Natural killer cell (primary cell): ENCODE measurements around the gene FHIT. TPM values are rescaled to one million over a fixed set of nuclear protein-coding genes. Genes with fewer than 3 reads are reported as not detected.

ENCODE experiments used
- ATAC-seq, 3 donors: fragments of 150-1000 bp in 2 of 3; fragments of 200-7000 bp in 1 of 3; cut with Tn5 transposase; 1 replicate in 1 of 3; 2 replicates in 2 of 3; pipeline ENCODE4 v1.10.0; 2021; ENCODE audit warnings: mild to moderate bottlenecking in 2 of 3, moderate library complexity in 2 of 3
- DNase-seq, 2 donors: peaks; one replicate each; pipeline versions ENCODE4 v3.0.0 to v3.0.0-alpha.2; 2013 to 2021; ENCODE audit warnings: mixed read lengths in 1 of 2
- H3K27ac ChIP-seq: one replicate; pipeline ENCODE4 v1.5.1; 2013; ENCODE audit warnings: mild to moderate bottlenecking, low read length
- H3K27me3 ChIP-seq: one replicate; pipeline ENCODE4 v1.6.1; 2013; ENCODE audit warnings: low read length; ENCODE audit not compliant: control insufficient read depth, insufficient read depth
- H3K36me3 ChIP-seq: one replicate; pipeline ENCODE4 v1.6.1; 2013; ENCODE audit warnings: low read length; ENCODE audit not compliant: control insufficient read depth, insufficient read depth
- H3K4me1 ChIP-seq: one replicate; pipeline ENCODE4 v1.6.1; 2013; ENCODE audit warnings: low read length; ENCODE audit not compliant: control insufficient read depth, insufficient read depth
- H3K4me3 ChIP-seq: one replicate; pipeline ENCODE4 v1.5.1; 2013; ENCODE audit warnings: low read length
- H3K9me3 ChIP-seq: one replicate; pipeline ENCODE4 v1.6.1; 2013; ENCODE audit warnings: low read length; ENCODE audit not compliant: control insufficient read depth, insufficient read depth
- H3K27ac Mint-ChIP-seq, 2 donors: one replicate each; pipeline ENCODE4 v1.8.0; 2022; ENCODE audit warnings: mild to moderate bottlenecking in 2 of 2, mixed read lengths in 2 of 2, moderate library complexity in 1 of 2
- H3K27me3 Mint-ChIP-seq, 2 donors: one replicate each; pipeline ENCODE4 v1.8.0; 2022; ENCODE audit warnings: low read depth in 2 of 2, mixed read lengths in 2 of 2
- H3K36me3 Mint-ChIP-seq: one replicate; pipeline ENCODE4 v1.8.0; 2022; ENCODE audit warnings: mixed read lengths
- H3K4me1 Mint-ChIP-seq, 2 donors: one replicate each; pipeline ENCODE4 v1.8.0; 2022; ENCODE audit warnings: mixed read lengths in 2 of 2
- H3K4me3 Mint-ChIP-seq: one replicate; pipeline ENCODE4 v1.8.0; 2022; ENCODE audit warnings: mild to moderate bottlenecking, moderate library complexity, mixed read lengths
- H3K9me3 Mint-ChIP-seq, 2 donors: one replicate each; pipeline ENCODE4 v1.8.0; 2022; ENCODE audit warnings: mixed read lengths in 2 of 2
- WGBS: methylation state at CpG from one replicate; pipeline ENCODE4 v1.1.7; 2013; ENCODE audit warnings: missing lambda C conversion rate; ENCODE audit not compliant: insufficient coverage; 5-methylcytosine and 5-hydroxymethylcytosine counted together
- intact Hi-C: fragments of 100-400 bp; cut with micrococcal nuclease; formaldehyde crosslinking; loops from one replicate; pipeline ENCODE4 v1.14.2; 2022
- total RNA-seq, 4 donors: library from RNA; stranded (reverse); fragments of 120-200 nt in 1 of 4; gene quantifications; one replicate each; pipeline versions ENCODE4 v1.2.3 to v1.2.4, GENCODE V29; 2013 to 2022
- TF ChIP-seq, protein P1 (sequence below): fragments of 200-600 bp; IDR thresholded peaks from one replicate; pipeline ENCODE4 v1.8.0; 2022; ENCODE audit warnings: antibody characterized with exemption

The FHIT gene
- total RNA-seq, 3 donors from 2014 or later (not counting 1 experiment from before 2014, with no cell fraction given) = 2.7 to 6.1 (median 3.3) TPM

DNA sequence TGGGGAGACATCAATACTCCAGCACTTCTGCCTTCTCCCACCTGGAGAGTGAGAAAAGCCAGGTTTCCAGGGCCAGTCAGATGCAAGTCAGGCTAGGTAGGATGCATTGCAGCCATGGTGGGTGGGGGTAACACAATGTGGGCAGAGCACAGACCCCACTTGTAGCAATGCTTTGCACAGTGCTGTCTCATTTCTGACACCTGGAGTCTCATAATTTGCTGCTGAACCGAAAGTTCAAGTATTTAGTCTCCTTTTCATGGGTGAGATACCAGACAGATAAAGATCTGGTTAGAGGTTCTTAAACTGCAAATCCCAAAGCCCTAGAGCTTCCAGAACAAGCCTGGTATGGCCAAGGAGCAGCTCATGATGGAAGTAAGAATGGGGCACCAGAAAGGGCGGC lies 1321.1 kb downstream of the FHIT start:
- H3K9me3 ChIP-seq = no peaks in the 10 kb centered on the region
- no peaks in the 10 kb centered on the region for H3K4me1 ChIP-seq
- intact Hi-C loops = no loop called here
- ATAC-seq (no peak), DNase-seq (no peak)
- WGBS = 83% methylated on average over 2 of the region's 2 CpGs
- no peak overlapping the region for H3K27ac ChIP-seq
- Mint-ChIP-seq H3K9me3 (no peaks in the 10 kb centered on the region), H3K4me3 (no peak overlapping the region), H3K27ac (no peak overlapping the region), H3K4me1 (peaks cover 0 to 12% of the 10 kb centered on the region in 2 donors), H3K27me3 (no peaks in the 10 kb centered on the region), H3K36me3 (no peaks in the 10 kb centered on the region)
- TF ChIP-seq, protein P1, sequence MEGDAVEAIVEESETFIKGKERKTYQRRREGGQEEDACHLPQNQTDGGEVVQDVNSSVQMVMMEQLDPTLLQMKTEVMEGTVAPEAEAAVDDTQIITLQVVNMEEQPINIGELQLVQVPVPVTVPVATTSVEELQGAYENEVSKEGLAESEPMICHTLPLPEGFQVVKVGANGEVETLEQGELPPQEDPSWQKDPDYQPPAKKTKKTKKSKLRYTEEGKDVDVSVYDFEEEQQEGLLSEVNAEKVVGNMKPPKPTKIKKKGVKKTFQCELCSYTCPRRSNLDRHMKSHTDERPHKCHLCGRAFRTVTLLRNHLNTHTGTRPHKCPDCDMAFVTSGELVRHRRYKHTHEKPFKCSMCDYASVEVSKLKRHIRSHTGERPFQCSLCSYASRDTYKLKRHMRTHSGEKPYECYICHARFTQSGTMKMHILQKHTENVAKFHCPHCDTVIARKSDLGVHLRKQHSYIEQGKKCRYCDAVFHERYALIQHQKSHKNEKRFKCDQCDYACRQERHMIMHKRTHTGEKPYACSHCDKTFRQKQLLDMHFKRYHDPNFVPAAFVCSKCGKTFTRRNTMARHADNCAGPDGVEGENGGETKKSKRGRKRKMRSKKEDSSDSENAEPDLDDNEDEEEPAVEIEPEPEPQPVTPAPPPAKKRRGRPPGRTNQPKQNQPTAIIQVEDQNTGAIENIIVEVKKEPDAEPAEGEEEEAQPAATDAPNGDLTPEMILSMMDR = no peak
- H3K4me3 ChIP-seq = no peak overlapping the region
- H3K36me3 ChIP-seq = no peaks in the 10 kb centered on the region
- no peaks in the 10 kb centered on the region for H3K27me3 ChIP-seq

DNA sequence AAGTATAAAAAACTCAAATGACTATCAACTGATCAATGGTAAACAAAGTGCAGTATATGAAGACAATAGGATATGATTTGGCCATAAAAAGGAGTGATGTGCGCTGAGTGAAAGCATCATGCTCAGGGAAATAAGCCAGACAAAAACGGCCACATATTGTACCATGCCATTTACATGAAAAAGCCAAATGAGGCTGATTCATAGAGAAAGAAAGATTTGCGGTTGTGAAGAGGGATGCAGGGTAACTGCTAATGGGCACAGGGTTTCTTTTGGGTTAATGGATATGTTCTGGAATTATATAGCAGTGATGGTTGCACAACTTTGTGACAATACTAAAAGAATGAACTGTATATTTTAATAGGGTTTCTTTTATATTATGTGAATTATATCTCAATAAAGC lies 1324.2 kb downstream of the FHIT start:
- Mint-ChIP-seq H3K27ac (no peak overlapping the region), H3K4me1 (peaks cover 0 to 16% of the 10 kb centered on the region in 2 donors)
- intact Hi-C loops = no loop called here

DNA sequence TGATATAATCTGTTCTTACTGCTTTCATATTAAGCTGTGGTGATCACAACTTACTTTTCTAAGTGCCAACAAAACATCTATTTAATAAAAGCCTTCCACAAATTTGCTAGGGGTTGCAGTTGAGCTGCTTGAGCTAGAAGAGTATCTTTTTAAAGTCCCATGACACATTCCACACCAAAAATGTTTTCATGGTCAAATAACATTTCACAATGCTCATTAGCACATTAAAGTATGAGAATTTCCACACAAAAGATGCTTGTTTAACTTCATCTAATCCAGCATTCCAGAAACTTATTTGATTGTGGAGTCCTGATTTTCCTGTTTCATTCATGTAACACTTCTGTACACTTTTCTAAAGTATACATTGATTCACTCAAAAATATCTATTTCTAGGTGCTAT lies 1325.3 kb downstream of the FHIT start:
- Histone ChIP-seq H3K4me1 (no peaks in the 10 kb centered on the region), H3K27ac (no peak overlapping the region), H3K9me3 (no peaks in the 10 kb centered on the region), H3K27me3 (no peaks in the 10 kb centered on the region), H3K4me3 (no peak overlapping the region), H3K36me3 (no peaks in the 10 kb centered on the region)
- Mint-ChIP-seq H3K9me3 (no peaks in the 10 kb centered on the region), H3K4me3 (no peak overlapping the region), H3K27ac (no peak overlapping the region), H3K36me3 (no peaks in the 10 kb centered on the region), H3K4me1 (peaks cover 0 to 16% of the 10 kb centered on the region in 2 donors), H3K27me3 (no peaks in the 10 kb centered on the region)
- no peak for DNase-seq
- intact Hi-C loops = no loop called here
- ATAC-seq = no peak
- TF ChIP-seq, protein P1 = no peak

More for the DNA sequence above, 1324.2 kb downstream of the FHIT start:
- Histone ChIP-seq H3K27ac (no peak overlapping the region), H3K4me1 (no peaks in the 10 kb centered on the region), H3K4me3 (no peak overlapping the region), H3K36me3 (no peaks in the 10 kb centered on the region), H3K9me3 (no peaks in the 10 kb centered on the region), H3K27me3 (no peaks in the 10 kb centered on the region)
- H3K36me3 Mint-ChIP-seq = no peaks in the 10 kb centered on the region
- WGBS = 95% methylated on average over 3 of the region's 3 CpGs
- H3K4me3 Mint-ChIP-seq = no peak overlapping the region
- ATAC-seq = no peak
- TF ChIP-seq, protein P1 = no peak
- H3K9me3 Mint-ChIP-seq = no peaks in the 10 kb centered on the region
- DNase-seq = no peak
- no peaks in the 10 kb centered on the region for H3K27me3 Mint-ChIP-seq

DNA sequence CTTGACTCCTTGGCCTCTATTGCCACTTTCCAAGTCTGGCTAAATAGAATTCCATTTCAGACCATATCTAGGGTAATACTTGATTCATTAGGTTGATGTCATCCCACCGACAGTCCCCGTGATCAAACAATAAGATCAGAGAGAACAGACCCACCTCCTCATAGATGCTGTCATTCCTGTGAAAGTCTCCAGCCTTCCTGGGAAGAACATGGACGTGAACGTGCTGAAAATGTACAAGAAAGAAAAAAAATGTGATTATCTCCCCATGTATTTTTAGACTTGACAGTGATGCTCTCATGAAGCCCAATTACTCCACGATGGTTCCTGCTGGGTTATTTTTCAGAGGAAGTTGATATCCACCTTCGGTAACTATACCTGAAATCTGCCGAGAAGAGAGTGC lies 1329.1 kb downstream of the FHIT start:
- intact Hi-C loops = no loop called here
- Histone ChIP-seq H3K27me3 (no peaks in the 10 kb centered on the region), H3K4me3 (no peak overlapping the region), H3K27ac (no peak overlapping the region), H3K36me3 (no peaks in the 10 kb centered on the region), H3K4me1 (no peaks in the 10 kb centered on the region), H3K9me3 (no peaks in the 10 kb centered on the region)
- TF ChIP-seq, protein P1 = no peak
- no peak overlapping the region for H3K27ac Mint-ChIP-seq
- H3K36me3 Mint-ChIP-seq = no peaks in the 10 kb centered on the region
- ATAC-seq = no peak
- H3K4me1 Mint-ChIP-seq = peaks cover 0 to 23% of the 10 kb centered on the region in 2 donors
- no peak for DNase-seq
- WGBS = 89% methylated on average over 7 of the region's 7 CpGs
- H3K27me3 Mint-ChIP-seq = peaks cover 0 to 7% of the 10 kb centered on the region in 2 donors
- H3K9me3 Mint-ChIP-seq = no peaks in the 10 kb centered on the region
- H3K4me3 Mint-ChIP-seq = no peak overlapping the region
